GM12865 (cell line): ENCODE measurements around the gene WDFY4.

Experiments
- DNase-seq: peaks from one replicate; pipeline ENCODE4 v3.0.0; 2010; ENCODE audit warnings: low read depth
- H3K4me3 ChIP-seq: 2 replicates; pipeline ENCODE4 v1.5.1; 2011; ENCODE audit warnings: mild to moderate bottlenecking, low read depth, low read length, control low read depth
- CTCF ChIP-seq: IDR thresholded peaks from 2 replicates; pipeline ENCODE4 v1.5.1; 2011; ENCODE audit warnings: low read length, control low read depth, low read depth, inconsistent platforms; ENCODE audit not compliant: insufficient read depth; ENCODE audit errors: missing control alignments

Gene WDFY4

GRCh38 chr10:48856855-48857254, 172.2 kb downstream of the WDFY4 start:
- no peak overlapping the region for H3K4me3 ChIP-seq
- TF ChIP-seq CTCF = no peak
- DNase-seq = no peak

GRCh38 chr10:48872234-48872633, 187.6 kb downstream of the WDFY4 start:
- DNase-seq = no peak
- no peak overlapping the region for H3K4me3 ChIP-seq
- no peak for TF ChIP-seq CTCF

- H3K4me3 ChIP-seq = no peak overlapping the region
- DNase-seq = no peak
- no peak for TF ChIP-seq CTCF
Measured at GRCh38 chr10:48878091-48878490, 193.4 kb downstream of the WDFY4 start.

GRCh38 chr10:48879451-48879850, 194.8 kb downstream of the WDFY4 start:
- no peak for DNase-seq
- TF ChIP-seq CTCF = no peak
- no peak overlapping the region for H3K4me3 ChIP-seq

- no peak for TF ChIP-seq CTCF
- H3K4me3 ChIP-seq = no peak overlapping the region
- DNase-seq = no peak
Measured at GRCh38 chr10:48880016-48880705, 195.5 kb downstream of the WDFY4 start.

GRCh38 chr10:48881937-48882336, 197.3 kb downstream of the WDFY4 start:
- H3K4me3 ChIP-seq = no peak overlapping the region
- no peak for TF ChIP-seq CTCF
- no peak for DNase-seq

- TF ChIP-seq CTCF = no peak
- DNase-seq = no peak
- H3K4me3 ChIP-seq = no peak overlapping the region
Measured at GRCh38 chr10:48882881-48883280, 198.2 kb downstream of the WDFY4 start.
